GM23338 (cell line): ENCODE data around the gene CELSR1.

Experiments
- CREB1 ChIP-seq: fragments of 250-450 bp; sonication (Bioruptor Pico); IDR thresholded peaks from 2 replicates; pipeline ENCODE4 v1.5.0; 2020; ENCODE audit warnings: low read depth, mild to moderate bottlenecking, moderate library complexity
- EZH2 ChIP-seq: fragments of 200-600 bp; sonication (generic); IDR thresholded peaks from one replicate; pipeline ENCODE4 v1.8.0; 2017; ENCODE audit warnings: antibody characterized with exemption, mild to moderate bottlenecking, low read depth; ENCODE audit not compliant: unreplicated experiment
- EZH2phosphoT487 ChIP-seq: fragments of 200-600 bp; sonication (generic); IDR thresholded peaks from one replicate; pipeline ENCODE4 v1.8.1; 2018; ENCODE audit warnings: antibody characterized with exemption; ENCODE audit not compliant: unreplicated experiment
- JUNB ChIP-seq: IDR thresholded peaks from one replicate; pipeline ENCODE4 v1.6.1; 2016; ENCODE audit warnings: antibody characterized with exemption; ENCODE audit not compliant: unreplicated experiment
- NANOG ChIP-seq: IDR thresholded peaks from 2 replicates; pipeline ENCODE4 v1.6.1; 2016; ENCODE audit warnings: antibody characterized with exemption, borderline replicate concordance
- POLR2AphosphoS5 ChIP-seq: IDR thresholded peaks from 2 replicates; pipeline ENCODE4 v1.6.1; 2016; ENCODE audit warnings: antibody characterized with exemption, low read depth
- STAT1 ChIP-seq: IDR thresholded peaks from one replicate; pipeline ENCODE4 v1.6.1; 2016; ENCODE audit warnings: antibody characterized with exemption; ENCODE audit not compliant: unreplicated experiment
- ZNF114 ChIP-seq: fragments of 250-450 bp; sonication (Bioruptor Pico); IDR thresholded peaks from 2 replicates; pipeline ENCODE4 v1.5.0; 2020; ENCODE audit warnings: mild to moderate bottlenecking, moderate library complexity
- ZNF331 ChIP-seq: fragments of 250-450 bp; sonication (Bioruptor Pico); IDR thresholded peaks from 2 replicates; pipeline ENCODE4 v1.5.0; 2020; ENCODE audit warnings: low read depth, mild to moderate bottlenecking, moderate library complexity
- TF ChIP-seq, protein P1 (sequence below), 2 experiments: fragments of 200-600 bp in 1 of 2; sonication (generic) in 1 of 2; conservative IDR thresholded peaks; 2 replicates each; pipeline versions ENCODE4 v1.5.1 to v1.6.1; 2016 to 2017; ENCODE audit warnings: antibody characterized with exemption in 2 of 2, low read depth in 2 of 2, mild to moderate bottlenecking in 2 of 2, moderate library complexity in 1 of 2
- TF ChIP-seq, protein P2 (sequence below): IDR thresholded peaks from one replicate; pipeline ENCODE4 v1.6.1; 2018; ENCODE audit warnings: antibody characterized with exemption; ENCODE audit not compliant: unreplicated experiment
- TF ChIP-seq, protein P3 (sequence below): IDR thresholded peaks from 2 replicates; pipeline ENCODE4 v1.6.1; 2016; ENCODE audit warnings: antibody characterized with exemption

DNA sequence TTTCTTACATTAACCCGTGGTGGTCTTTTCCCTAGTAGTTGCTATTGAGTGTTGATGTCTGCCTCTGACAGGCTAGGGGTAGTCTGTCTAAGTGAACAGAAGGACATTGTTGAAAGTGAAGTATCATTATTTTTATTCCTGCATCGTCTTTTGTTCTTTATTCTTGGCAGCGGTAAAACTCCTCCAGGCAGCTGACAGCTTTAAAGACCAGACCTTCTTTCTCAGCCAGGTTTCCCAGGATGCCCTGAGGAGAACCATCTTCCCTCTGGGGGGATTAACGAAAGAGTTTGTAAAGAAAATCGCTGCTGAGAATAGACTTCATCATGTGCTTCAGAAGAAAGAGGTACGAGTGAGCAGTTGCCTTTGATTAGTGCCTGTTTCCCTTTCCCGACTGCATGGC, 187.3 kb downstream of the CELSR1 start:
- TF ChIP-seq, protein P1, sequence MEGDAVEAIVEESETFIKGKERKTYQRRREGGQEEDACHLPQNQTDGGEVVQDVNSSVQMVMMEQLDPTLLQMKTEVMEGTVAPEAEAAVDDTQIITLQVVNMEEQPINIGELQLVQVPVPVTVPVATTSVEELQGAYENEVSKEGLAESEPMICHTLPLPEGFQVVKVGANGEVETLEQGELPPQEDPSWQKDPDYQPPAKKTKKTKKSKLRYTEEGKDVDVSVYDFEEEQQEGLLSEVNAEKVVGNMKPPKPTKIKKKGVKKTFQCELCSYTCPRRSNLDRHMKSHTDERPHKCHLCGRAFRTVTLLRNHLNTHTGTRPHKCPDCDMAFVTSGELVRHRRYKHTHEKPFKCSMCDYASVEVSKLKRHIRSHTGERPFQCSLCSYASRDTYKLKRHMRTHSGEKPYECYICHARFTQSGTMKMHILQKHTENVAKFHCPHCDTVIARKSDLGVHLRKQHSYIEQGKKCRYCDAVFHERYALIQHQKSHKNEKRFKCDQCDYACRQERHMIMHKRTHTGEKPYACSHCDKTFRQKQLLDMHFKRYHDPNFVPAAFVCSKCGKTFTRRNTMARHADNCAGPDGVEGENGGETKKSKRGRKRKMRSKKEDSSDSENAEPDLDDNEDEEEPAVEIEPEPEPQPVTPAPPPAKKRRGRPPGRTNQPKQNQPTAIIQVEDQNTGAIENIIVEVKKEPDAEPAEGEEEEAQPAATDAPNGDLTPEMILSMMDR (conservative IDR thresholded peaks at IDR 0.05; ENCODE audit: low read depth in 2 of 2) = no peak
- TF ChIP-seq EZH2 = no peak
- TF ChIP-seq EZH2phosphoT487 = no peak
- no peak for TF ChIP-seq STAT1
- TF ChIP-seq POLR2AphosphoS5 = no peak
- no peak for TF ChIP-seq CREB1 (CRISPR knock-in tag)
- TF ChIP-seq, protein P2, sequence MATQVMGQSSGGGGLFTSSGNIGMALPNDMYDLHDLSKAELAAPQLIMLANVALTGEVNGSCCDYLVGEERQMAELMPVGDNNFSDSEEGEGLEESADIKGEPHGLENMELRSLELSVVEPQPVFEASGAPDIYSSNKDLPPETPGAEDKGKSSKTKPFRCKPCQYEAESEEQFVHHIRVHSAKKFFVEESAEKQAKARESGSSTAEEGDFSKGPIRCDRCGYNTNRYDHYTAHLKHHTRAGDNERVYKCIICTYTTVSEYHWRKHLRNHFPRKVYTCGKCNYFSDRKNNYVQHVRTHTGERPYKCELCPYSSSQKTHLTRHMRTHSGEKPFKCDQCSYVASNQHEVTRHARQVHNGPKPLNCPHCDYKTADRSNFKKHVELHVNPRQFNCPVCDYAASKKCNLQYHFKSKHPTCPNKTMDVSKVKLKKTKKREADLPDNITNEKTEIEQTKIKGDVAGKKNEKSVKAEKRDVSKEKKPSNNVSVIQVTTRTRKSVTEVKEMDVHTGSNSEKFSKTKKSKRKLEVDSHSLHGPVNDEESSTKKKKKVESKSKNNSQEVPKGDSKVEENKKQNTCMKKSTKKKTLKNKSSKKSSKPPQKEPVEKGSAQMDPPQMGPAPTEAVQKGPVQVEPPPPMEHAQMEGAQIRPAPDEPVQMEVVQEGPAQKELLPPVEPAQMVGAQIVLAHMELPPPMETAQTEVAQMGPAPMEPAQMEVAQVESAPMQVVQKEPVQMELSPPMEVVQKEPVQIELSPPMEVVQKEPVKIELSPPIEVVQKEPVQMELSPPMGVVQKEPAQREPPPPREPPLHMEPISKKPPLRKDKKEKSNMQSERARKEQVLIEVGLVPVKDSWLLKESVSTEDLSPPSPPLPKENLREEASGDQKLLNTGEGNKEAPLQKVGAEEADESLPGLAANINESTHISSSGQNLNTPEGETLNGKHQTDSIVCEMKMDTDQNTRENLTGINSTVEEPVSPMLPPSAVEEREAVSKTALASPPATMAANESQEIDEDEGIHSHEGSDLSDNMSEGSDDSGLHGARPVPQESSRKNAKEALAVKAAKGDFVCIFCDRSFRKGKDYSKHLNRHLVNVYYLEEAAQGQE = no peak
- TF ChIP-seq, protein P3, sequence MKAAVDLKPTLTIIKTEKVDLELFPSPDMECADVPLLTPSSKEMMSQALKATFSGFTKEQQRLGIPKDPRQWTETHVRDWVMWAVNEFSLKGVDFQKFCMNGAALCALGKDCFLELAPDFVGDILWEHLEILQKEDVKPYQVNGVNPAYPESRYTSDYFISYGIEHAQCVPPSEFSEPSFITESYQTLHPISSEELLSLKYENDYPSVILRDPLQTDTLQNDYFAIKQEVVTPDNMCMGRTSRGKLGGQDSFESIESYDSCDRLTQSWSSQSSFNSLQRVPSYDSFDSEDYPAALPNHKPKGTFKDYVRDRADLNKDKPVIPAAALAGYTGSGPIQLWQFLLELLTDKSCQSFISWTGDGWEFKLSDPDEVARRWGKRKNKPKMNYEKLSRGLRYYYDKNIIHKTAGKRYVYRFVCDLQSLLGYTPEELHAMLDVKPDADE = no peak
- no peak for TF ChIP-seq ZNF331 (CRISPR knock-in tag)
- no peak for TF ChIP-seq ZNF114 (CRISPR knock-in tag)
- TF ChIP-seq JUNB = no peak
- TF ChIP-seq NANOG = no peak
